NCI-H1417 (cell line): ENCODE data around the gene THAP4.
A peak's percentile ranks its signal among the peaks of the same experiment; 100 is the strongest.

Experiments
- DNase-seq, 3 experiments: peaks; one replicate each; lab custom pipeline; 2025; lab: John Stamatoyannopoulos, UW

The THAP4 gene

DNA sequence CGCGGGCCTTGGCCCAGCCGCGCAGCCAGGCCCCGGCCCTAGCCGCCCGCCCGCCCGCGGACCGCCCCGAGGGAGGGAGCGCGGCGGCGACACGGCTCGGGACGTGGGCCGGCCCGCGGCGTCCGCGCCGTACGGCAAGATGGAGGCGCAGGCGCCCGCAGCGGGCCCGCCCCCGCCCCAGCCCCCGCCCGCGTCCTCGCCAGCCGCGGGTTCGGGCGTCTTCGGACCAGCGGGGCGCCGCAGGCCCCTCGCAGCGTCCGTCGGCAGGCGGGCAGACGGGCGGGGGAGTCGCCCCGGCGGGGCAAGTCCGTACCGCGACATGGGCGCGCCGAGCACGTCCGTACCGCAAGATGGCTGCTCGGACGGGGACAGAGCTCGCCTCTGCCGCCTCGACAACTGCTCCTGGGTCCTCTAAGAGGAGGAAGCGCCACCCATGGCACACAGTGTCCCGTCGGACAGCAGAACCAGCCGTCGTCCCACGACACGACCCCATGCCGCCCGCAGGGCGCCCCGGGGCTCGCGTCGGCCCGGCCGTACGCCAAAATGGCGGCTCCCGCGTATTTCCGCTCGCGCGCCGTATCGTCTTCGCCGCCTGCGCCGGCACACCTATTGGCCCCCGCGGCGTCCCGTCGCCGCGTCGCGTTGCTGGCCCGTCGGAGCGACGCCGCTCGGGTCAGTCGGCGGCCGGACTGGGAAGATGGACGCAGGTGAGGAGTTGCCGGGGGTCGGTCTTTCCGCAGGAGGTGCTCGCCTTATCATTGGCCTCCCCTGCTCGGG is at the start of gene THAP4, which contains the start of gene ATG4B:
TSS of gene THAP4 (minus strand) at position 141 of the 777 bp plus-strand sequence. CDS start 141 bp downstream, outside the sequence.
TSS of gene ATG4B (plus strand) at position 676 of the 777 bp plus-strand sequence. CDS start at position 698, 22 bp downstream.
- DNase-seq: peak; percentile 79 to 92 (median 91)

DNA sequence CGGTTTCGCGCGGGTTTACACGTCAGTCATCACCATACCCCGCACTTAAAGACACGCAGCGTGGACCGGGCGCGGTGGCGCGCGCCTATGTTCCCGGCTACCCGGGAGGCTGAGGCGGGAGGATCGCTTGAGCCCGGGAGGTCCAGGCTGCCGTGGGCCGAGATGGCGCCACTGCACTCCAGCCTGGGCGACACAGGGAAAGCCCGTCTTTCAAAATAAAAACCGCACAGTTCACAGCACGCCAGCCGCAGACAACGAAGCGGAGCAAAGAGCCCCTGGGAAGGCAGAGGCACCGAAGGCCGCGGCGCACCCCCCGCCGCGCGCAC is 49.3 kb upstream of the THAP4 start:
- no peak for DNase-seq

DNA sequence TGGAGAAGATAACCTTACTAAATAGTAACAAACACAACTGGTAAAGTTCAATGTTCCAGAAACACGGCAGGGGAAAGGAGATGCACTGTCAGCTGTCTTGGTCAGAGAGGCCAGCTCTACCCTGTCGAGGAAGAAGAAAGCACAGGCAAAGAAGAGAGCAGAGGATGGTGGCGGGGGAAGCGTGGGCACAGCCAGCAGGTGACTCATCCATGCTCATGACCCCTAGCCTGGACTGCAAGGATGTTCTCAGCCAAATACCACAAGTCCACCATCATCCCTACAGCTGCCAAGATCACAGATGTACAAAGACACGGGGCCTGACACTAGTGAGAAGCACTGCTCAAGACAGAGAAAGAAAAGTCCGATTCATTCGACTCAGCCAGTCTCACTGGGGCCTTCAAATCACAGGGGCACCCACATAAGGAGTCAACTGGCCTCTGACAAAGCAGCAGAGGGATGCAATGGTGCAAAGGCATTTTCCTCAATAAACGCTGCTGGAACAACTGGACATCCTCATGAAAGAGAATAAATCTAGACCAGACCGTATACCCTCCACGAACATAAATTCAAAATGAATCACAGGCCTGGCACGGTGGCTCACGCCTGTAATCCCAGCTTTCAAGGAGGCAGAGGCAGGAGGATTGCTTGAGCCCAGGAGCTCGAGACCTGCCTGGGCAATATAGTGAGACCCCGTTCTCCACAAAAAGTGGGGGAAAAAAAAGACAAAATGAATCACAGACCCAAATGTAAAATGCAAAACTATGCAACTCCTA is 44.1 kb upstream of the THAP4 start:
- no peak for DNase-seq

DNA sequence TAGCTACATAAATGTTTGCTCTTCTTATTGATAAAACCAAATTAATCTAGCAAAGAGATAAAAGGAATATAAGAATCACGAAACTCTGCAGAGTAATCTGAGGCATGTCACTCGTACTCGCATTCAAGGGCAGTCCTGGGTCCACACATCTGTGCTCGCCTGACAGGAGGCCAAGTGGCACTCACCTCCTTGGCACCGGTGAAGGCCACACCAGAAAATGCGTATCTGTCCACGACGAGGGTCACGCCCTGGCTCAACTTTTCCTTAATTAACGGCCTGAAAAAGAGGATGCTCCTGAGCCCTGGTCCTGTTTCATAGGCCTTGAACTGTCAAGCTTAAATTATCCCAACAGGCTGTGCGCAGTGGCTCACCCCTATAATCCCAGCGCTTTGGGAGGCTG is 43.1 kb upstream of the THAP4 start:
- DNase-seq: no peak

DNA sequence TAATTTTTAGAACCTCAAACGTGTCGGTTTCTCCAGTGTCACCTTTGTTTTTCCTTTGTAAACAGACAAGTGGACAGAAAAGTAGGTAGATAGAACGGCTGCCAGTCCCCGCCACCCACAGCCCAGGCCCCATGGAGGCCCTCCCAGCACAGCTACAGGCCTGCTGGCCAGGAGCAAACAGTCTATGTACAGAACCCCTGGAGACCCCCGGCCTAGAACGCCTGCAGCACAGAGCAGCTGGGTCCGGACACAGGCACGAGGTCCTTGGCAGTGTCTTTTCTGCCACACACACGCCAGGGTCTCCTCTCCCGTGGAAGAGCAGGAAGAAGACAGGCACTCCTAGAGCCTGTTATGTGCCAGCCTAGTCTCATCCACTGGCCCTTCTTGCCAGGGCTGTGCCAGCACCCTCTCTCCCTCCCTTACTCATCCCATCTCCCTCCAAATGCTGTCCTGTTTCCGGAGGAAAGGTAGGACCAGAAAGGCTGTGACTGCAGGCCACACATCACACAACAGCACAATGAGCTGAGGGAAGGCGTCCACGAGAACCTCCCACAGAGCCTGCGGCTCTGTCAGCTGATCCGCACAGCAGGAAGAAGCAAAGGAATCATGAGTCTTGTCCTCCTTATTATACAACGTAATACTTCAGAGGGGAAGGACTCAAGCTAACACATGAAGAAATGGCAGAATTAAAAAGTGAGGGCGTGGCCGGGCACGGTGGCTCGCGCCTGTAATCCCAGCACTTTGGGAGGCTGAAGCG is 42.0 kb upstream of the THAP4 start:
- DNase-seq: no peak

DNA sequence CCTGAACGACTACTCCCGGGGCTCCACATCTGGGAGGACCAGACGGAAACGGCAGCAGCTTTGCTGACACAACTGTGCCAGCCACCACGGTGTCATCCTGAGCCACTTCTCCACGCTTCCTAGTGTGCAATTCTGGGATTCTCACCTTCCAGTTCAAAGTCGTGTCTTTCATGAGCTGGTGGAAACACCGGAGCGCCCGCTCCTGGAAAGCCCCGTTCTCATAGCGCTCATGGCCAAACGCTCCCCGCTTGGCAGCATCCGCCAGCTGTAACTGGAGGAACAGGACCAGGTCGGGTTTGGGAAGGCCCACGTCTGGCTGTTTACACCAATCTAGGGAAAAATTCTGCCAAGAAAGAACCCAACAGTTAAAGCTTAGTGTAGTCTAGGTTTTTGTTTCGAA is 41.3 kb upstream of the THAP4 start:
- no peak for DNase-seq

- DNase-seq: no peak
These were observed 40.4 kb upstream of the THAP4 start for GRCh38 chr2:241677392-241677791.

- DNase-seq: no peak
These were observed 39.7 kb upstream of the THAP4 start for GRCh38 chr2:241676665-241677064.

- no peak for DNase-seq
These were observed 38.9 kb upstream of the THAP4 start for GRCh38 chr2:241675885-241676284.

DNA sequence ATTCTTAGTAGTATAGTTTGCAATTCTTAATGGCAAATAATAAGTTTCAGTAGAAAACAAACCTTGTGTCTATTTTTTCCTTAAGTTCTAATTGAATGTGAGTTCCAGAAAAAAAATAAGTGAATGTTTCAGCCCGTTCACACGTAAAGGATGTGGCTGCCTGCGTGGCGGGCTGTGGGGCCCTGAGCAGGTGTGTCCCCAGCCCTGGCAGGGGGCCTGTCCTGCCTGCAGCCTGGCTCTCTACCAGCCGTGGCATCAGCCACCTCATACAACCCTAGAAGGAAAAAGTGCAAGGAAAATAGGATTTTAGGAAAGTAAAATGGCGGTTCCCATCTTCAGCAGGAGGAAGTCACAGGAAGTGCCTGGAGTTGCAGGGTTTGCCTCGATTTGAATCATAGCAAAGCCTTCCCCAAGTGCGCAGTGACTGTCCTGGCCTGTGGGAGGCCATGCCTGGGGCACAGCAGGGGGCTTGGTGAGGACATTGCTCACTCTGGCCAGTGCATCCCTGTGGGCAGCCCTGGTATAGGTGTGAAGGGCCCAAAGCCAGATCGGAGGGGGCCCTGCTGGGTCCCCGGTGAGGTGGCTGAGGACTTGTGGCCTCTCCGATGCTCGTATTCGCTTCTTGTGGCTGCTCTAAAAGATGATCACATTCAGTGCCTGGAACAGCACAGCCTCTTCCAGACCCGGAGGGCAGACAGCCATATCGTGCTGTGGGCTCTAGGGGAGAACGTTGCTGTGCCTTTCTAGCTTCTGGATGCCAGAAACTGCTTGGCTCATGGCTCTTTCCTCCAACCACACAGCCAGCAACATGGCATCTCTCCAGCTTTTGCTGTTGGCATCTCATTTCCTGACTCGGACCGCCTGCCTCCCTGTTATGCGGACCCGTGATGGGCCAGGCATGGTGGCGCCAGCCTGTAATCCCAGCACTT is 37.1 kb upstream of the THAP4 start:
- DNase-seq: no peak

DNA sequence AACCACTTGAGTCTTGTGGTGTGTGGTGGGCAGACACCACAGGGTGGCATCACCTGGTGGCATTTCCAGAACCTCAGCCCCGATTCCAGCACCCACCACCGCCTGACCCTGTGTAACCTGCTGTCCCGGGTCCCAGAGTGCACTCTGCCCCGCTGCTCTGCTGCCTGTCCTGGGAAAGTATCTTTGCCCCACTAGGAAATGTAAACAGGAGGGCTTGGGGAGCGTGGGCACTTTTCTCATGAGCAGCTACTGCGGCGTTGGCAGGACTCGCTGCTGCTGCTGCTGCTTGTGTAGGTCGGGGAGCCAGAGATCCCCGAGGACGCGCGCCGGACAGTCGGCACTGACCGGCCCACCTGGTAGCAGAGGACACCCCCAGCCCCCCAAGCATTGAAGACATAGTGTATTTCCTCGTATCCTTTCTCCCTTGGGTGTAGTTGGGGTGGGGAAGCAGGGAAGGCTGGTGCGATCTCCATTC is 36.3 kb upstream of the THAP4 start:
- DNase-seq: no peak

GRCh38 chr2:241672243-241673188 is 35.6 kb upstream of the THAP4 start:
- no peak for DNase-seq

- DNase-seq: no peak
These were observed 34.7 kb upstream of the THAP4 start for GRCh38 chr2:241671457-241672240.

- no peak for DNase-seq
These were observed 33.6 kb upstream of the THAP4 start for GRCh38 chr2:241670333-241671110.

DNA sequence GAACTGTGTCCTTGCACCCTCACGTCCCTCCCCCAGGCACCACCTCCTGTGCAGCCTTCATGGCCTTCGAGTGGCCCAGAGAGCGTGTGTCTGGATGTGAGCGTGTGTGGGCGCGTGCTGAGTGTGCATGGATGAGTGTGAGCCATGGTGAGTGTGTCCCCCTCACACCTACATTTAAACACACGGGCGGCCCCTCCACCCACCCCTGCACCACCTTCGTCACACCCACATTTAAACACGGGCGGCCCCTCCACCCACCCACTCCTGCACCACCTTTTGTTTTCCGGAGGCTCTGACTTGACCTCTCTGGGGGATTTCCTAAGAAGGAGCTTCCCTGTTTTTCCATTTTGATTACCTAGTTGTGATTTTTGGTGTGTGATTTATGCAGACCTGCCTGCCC is 31.9 kb upstream of the THAP4 start:
- no peak for DNase-seq

- DNase-seq: no peak
These were observed 31.4 kb upstream of the THAP4 start for GRCh38 chr2:241668354-241668753.

DNA sequence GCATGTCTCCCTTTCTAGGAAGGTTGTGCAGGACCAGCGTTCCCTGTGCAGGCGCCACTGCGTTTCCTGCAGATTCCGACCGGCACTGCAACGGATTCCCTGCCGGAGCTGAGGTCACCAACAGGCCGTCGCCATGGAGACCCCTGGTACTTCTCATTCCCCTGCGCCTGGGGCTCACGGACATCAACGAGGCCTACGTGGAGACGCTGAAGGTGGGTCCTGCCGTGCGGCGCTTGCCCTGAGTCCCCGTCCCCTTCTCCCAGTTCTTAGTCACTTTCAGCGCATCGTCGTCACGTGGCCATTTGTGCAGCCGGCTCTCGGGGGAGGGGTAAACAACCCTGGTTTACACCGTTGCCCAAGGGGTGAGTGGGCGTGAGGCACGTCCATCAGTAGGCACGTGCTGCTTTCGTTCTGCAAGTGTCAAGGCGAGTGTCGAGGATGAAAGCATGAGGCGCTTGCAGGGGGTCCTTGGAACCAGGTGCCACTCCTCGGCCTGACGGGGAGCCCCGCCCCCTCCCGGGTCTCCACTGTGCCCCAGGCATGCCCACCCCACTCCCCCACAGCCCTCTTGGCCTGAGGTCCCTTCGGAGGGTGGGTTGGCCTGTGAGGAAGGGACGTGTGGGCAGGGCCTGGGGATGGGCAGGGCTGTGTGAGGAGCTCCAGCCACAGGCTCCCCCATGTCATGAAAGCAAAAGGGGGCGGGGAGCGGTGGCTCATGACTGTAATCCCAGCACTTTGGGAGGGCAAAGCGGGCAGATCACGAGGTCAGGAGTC is 29.9 kb upstream of the THAP4 start:
- DNase-seq: peak in 2 of 3 experiments; percentile 33 to 77
